ENCODE data around the gene CFB. TPM values are rescaled to one million over a fixed set of nuclear protein-coding genes. Genes with fewer than 3 reads are reported as not detected.

The CFB gene
- total and polyA plus RNA-seq, 3 experiments from 2014 or later, result 0.31 to 0.83 (median 0.40) TPM

GRCh38 chr6:31918069-31918720 lies 27.7 kb upstream of the CFB start:
- no peak overlapping the region for H3K27ac Mint-ChIP-seq
- no peaks in the 10 kb centered on the region for H3K4me1 Mint-ChIP-seq
- Histone ChIP-seq H3K4me1 (ENCODE audit: insufficient read depth, low read length) (no peaks in the 10 kb centered on the region), H3K4me3 (ENCODE audit: low read length) (no peak overlapping the region), H3K36me3 (ENCODE audit: insufficient read depth, low read length) (no peaks in the 10 kb centered on the region), H3K9me3 (ENCODE audit: low read length) (no peaks in the 10 kb centered on the region), H3K27ac (ENCODE audit: low read depth, low read length) (no peak overlapping the region), H3K27me3 (ENCODE audit: insufficient read depth, low read length, poor library complexity, severe bottlenecking) (no peaks in the 10 kb centered on the region)
- no peaks in the 10 kb centered on the region for H3K36me3 Mint-ChIP-seq
- no peak for DNase-seq
- no peak overlapping the region for H3K4me3 Mint-ChIP-seq
- H3K9me3 Mint-ChIP-seq, result no peaks in the 10 kb centered on the region
- peaks cover 2 to 14% of the 10 kb centered on the region in 2 donors for H3K27me3 Mint-ChIP-seq
- ChIA-PET POLR2A (no interaction called here), CTCF (interaction anchor here (1.1 kb wide), 1 partner anchor 11 kb away, joined by 3 read pairs; no protein-coding TSS in a partner anchor)

GRCh38 chr6:31919624-31920303 lies 26.1 kb upstream of the CFB start:
- H3K36me3 ChIP-seq (ENCODE audit: insufficient read depth, low read length), result no peaks in the 10 kb centered on the region
- H3K4me3 ChIP-seq (ENCODE audit: low read length), result no peak overlapping the region
- no peaks in the 10 kb centered on the region for H3K9me3 ChIP-seq (ENCODE audit: low read length)
- H3K36me3 Mint-ChIP-seq, result no peaks in the 10 kb centered on the region
- DNase-seq, result no peak
- no peaks in the 10 kb centered on the region for H3K27me3 ChIP-seq (ENCODE audit: insufficient read depth, low read length, poor library complexity, severe bottlenecking)
- POLR2A ChIA-PET, result no interaction called here
- no peak overlapping the region for H3K27ac Mint-ChIP-seq
- H3K4me1 Mint-ChIP-seq, result no peaks in the 10 kb centered on the region
- no peak overlapping the region for H3K4me3 Mint-ChIP-seq
- CTCF ChIA-PET, result interaction anchor here (0.8 kb wide), 1 partner anchor 30 kb away, joined by 3 read pairs; no protein-coding TSS in a partner anchor
- H3K9me3 Mint-ChIP-seq, result no peaks in the 10 kb centered on the region
- no peaks in the 10 kb centered on the region for H3K4me1 ChIP-seq (ENCODE audit: insufficient read depth, low read length)
- no peak overlapping the region for H3K27ac ChIP-seq (ENCODE audit: low read depth, low read length)
- H3K27me3 Mint-ChIP-seq, result peaks cover 0 to 13% of the 10 kb centered on the region in 2 donors

- Mint-ChIP-seq H3K27me3 (peaks cover 0 to 3% of the 10 kb centered on the region in 2 donors), H3K27ac (peak overlapping the region in 1 of 8 donors; percentile 65)
These were observed 25.1 kb upstream of the CFB start for GRCh38 chr6:31920811-31921210.

GRCh38 chr6:31922942-31923341 lies 23.0 kb upstream of the CFB start:
- H3K27me3 Mint-ChIP-seq, result no peaks in the 10 kb centered on the region
- peak in 1 of 5 donors; percentile 17 for DNase-seq
- no peaks in the 10 kb centered on the region for H3K9me3 Mint-ChIP-seq
- no peaks in the 10 kb centered on the region for H3K27me3 ChIP-seq (ENCODE audit: insufficient read depth, low read length, poor library complexity, severe bottlenecking)
- ChIA-PET CTCF (interaction anchor here (0.8 to 1.0 kb wide), 2 partner anchors 33 to 117 kb away, joined by 3 read pairs; partner anchors contain the start of gene LSM2), POLR2A (no interaction called here)
- H3K36me3 Mint-ChIP-seq, result no peaks in the 10 kb centered on the region
- no peak overlapping the region for H3K4me3 ChIP-seq (ENCODE audit: low read length)
- H3K27ac ChIP-seq (ENCODE audit: low read depth, low read length), result no peak overlapping the region
- no peaks in the 10 kb centered on the region for H3K4me1 Mint-ChIP-seq
- no peak overlapping the region for H3K4me3 Mint-ChIP-seq
- H3K4me1 ChIP-seq (ENCODE audit: insufficient read depth, low read length), result no peaks in the 10 kb centered on the region
- H3K27ac Mint-ChIP-seq, result peak overlapping the region in 1 of 8 donors; percentile 23
- H3K36me3 ChIP-seq (ENCODE audit: insufficient read depth, low read length), result no peaks in the 10 kb centered on the region
- H3K9me3 ChIP-seq (ENCODE audit: low read length), result no peaks in the 10 kb centered on the region

More at GRCh38 chr6:31920811-31921210, 25.1 kb upstream of the CFB start:
- no peak overlapping the region for H3K4me3 Mint-ChIP-seq
- DNase-seq, result no peak
- Histone ChIP-seq H3K27me3 (ENCODE audit: insufficient read depth, low read length, poor library complexity, severe bottlenecking) (no peaks in the 10 kb centered on the region), H3K36me3 (ENCODE audit: insufficient read depth, low read length) (no peaks in the 10 kb centered on the region), H3K4me3 (ENCODE audit: low read length) (no peak overlapping the region), H3K9me3 (ENCODE audit: low read length) (no peaks in the 10 kb centered on the region), H3K27ac (ENCODE audit: low read depth, low read length) (no peak overlapping the region), H3K4me1 (ENCODE audit: insufficient read depth, low read length) (no peaks in the 10 kb centered on the region)
- H3K36me3 Mint-ChIP-seq, result no peaks in the 10 kb centered on the region
- H3K9me3 Mint-ChIP-seq, result no peaks in the 10 kb centered on the region
- H3K4me1 Mint-ChIP-seq, result no peaks in the 10 kb centered on the region
- POLR2A ChIA-PET, result no interaction called here
- CTCF ChIA-PET, result no interaction called here

GRCh38 chr6:31927242-31927862 lies 18.5 kb upstream of the CFB start, which contains the start of gene C2:
Gene C2, plus strand, starts transcription at chr6:31927717. Its CDS starts 36 bp downstream, at chr6:31927753.
- POLR2A ChIA-PET, result no interaction called here

GRCh38 chr6:31927863-31928671 lies 17.8 kb upstream of the CFB start:
- H3K4me1 Mint-ChIP-seq, result no peaks in the 10 kb centered on the region
- peak overlapping the region in 1 of 8 donors; percentile 85 for H3K27ac Mint-ChIP-seq
- no peak for DNase-seq
- no peak overlapping the region for H3K4me3 Mint-ChIP-seq
- no peaks in the 10 kb centered on the region for H3K27me3 ChIP-seq (ENCODE audit: insufficient read depth, low read length, poor library complexity, severe bottlenecking)
- ChIA-PET CTCF (no interaction called here), POLR2A (no interaction called here)
- no peaks in the 10 kb centered on the region for H3K36me3 Mint-ChIP-seq
- H3K9me3 Mint-ChIP-seq, result no peaks in the 10 kb centered on the region
- H3K4me3 ChIP-seq (ENCODE audit: low read length), result no peak overlapping the region
- peaks cover 0 to 10% of the 10 kb centered on the region in 2 donors for H3K27me3 Mint-ChIP-seq
- no peaks in the 10 kb centered on the region for H3K9me3 ChIP-seq (ENCODE audit: low read length)
- no peaks in the 10 kb centered on the region for H3K36me3 ChIP-seq (ENCODE audit: insufficient read depth, low read length)
- no peaks in the 10 kb centered on the region for H3K4me1 ChIP-seq (ENCODE audit: insufficient read depth, low read length)
- H3K27ac ChIP-seq (ENCODE audit: low read depth, low read length), result no peak overlapping the region

More at GRCh38 chr6:31927242-31927862, 18.5 kb upstream of the CFB start, which contains the start of gene C2:
- DNase-seq, result no peak
- Histone ChIP-seq H3K36me3 (ENCODE audit: insufficient read depth, low read length) (no peaks in the 10 kb centered on the region), H3K4me3 (ENCODE audit: low read length) (no peak within 1 kb of the TSS), H3K9me3 (ENCODE audit: low read length) (no peaks in the 10 kb centered on the region), H3K27ac (ENCODE audit: low read depth, low read length) (no peak within 1 kb of the TSS), H3K4me1 (ENCODE audit: insufficient read depth, low read length) (no peaks in the 10 kb centered on the region), H3K27me3 (ENCODE audit: insufficient read depth, low read length, poor library complexity, severe bottlenecking) (no peaks in the 10 kb centered on the region)
- Mint-ChIP-seq H3K9me3 (no peaks in the 10 kb centered on the region), H3K36me3 (no peaks in the 10 kb centered on the region), H3K4me1 (no peaks in the 10 kb centered on the region), H3K27ac (peak within 1 kb of the TSS in 1 of 8 donors; percentile 85), H3K27me3 (peaks cover 0 to 10% of the 10 kb centered on the region in 2 donors), H3K4me3 (no peak within 1 kb of the TSS)
- CTCF ChIA-PET, result no interaction called here

GRCh38 chr6:31928672-31928939 lies 17.3 kb upstream of the CFB start:
- H3K27me3 Mint-ChIP-seq, result peaks cover 0 to 10% of the 10 kb centered on the region in 2 donors
- ChIA-PET POLR2A (no interaction called here), CTCF (no interaction called here)
- peaks cover 2% of the 10 kb centered on the region for H3K27me3 ChIP-seq (ENCODE audit: insufficient read depth, low read length, poor library complexity, severe bottlenecking)
- H3K4me3 ChIP-seq (ENCODE audit: low read length), result no peak overlapping the region
- H3K27ac ChIP-seq (ENCODE audit: low read depth, low read length), result no peak overlapping the region
- no peaks in the 10 kb centered on the region for H3K36me3 ChIP-seq (ENCODE audit: insufficient read depth, low read length)
- H3K27ac Mint-ChIP-seq, result peak overlapping the region in 1 of 8 donors; percentile 85
- H3K36me3 Mint-ChIP-seq, result no peaks in the 10 kb centered on the region
- H3K4me3 Mint-ChIP-seq, result no peak overlapping the region
- H3K9me3 ChIP-seq (ENCODE audit: low read length), result no peaks in the 10 kb centered on the region
- no peaks in the 10 kb centered on the region for H3K9me3 Mint-ChIP-seq
- no peak for DNase-seq
- H3K4me1 ChIP-seq (ENCODE audit: insufficient read depth, low read length), result no peaks in the 10 kb centered on the region
- H3K4me1 Mint-ChIP-seq, result no peaks in the 10 kb centered on the region

- Histone ChIP-seq H3K36me3 (ENCODE audit: insufficient read depth, low read length) (no peaks in the 10 kb centered on the region), H3K4me1 (ENCODE audit: insufficient read depth, low read length) (no peaks in the 10 kb centered on the region), H3K27ac (ENCODE audit: low read depth, low read length) (no peak overlapping the region), H3K9me3 (ENCODE audit: low read length) (no peaks in the 10 kb centered on the region), H3K27me3 (ENCODE audit: insufficient read depth, low read length, poor library complexity, severe bottlenecking) (peaks cover 4% of the 10 kb centered on the region), H3K4me3 (ENCODE audit: low read length) (no peak overlapping the region)
- no peak overlapping the region for H3K4me3 Mint-ChIP-seq
- CTCF ChIA-PET, result no interaction called here
- H3K9me3 Mint-ChIP-seq, result no peaks in the 10 kb centered on the region
- POLR2A ChIA-PET, result no interaction called here
- no peak overlapping the region for H3K27ac Mint-ChIP-seq
- H3K36me3 Mint-ChIP-seq, result no peaks in the 10 kb centered on the region
- DNase-seq, result no peak
- H3K4me1 Mint-ChIP-seq, result no peaks in the 10 kb centered on the region
- peaks cover 3 to 12% of the 10 kb centered on the region in 2 donors for H3K27me3 Mint-ChIP-seq
These were observed 14.9 kb upstream of the CFB start for GRCh38 chr6:31930962-31931361.

Measured in CD8-positive, alpha-beta memory T cell (primary cell).